ENCODE measurements around the gene PARM1.

GRCh38 chr4:75056277-75056676, 123.4 kb downstream of the PARM1 start:
- TF ChIP-seq, protein P1, sequence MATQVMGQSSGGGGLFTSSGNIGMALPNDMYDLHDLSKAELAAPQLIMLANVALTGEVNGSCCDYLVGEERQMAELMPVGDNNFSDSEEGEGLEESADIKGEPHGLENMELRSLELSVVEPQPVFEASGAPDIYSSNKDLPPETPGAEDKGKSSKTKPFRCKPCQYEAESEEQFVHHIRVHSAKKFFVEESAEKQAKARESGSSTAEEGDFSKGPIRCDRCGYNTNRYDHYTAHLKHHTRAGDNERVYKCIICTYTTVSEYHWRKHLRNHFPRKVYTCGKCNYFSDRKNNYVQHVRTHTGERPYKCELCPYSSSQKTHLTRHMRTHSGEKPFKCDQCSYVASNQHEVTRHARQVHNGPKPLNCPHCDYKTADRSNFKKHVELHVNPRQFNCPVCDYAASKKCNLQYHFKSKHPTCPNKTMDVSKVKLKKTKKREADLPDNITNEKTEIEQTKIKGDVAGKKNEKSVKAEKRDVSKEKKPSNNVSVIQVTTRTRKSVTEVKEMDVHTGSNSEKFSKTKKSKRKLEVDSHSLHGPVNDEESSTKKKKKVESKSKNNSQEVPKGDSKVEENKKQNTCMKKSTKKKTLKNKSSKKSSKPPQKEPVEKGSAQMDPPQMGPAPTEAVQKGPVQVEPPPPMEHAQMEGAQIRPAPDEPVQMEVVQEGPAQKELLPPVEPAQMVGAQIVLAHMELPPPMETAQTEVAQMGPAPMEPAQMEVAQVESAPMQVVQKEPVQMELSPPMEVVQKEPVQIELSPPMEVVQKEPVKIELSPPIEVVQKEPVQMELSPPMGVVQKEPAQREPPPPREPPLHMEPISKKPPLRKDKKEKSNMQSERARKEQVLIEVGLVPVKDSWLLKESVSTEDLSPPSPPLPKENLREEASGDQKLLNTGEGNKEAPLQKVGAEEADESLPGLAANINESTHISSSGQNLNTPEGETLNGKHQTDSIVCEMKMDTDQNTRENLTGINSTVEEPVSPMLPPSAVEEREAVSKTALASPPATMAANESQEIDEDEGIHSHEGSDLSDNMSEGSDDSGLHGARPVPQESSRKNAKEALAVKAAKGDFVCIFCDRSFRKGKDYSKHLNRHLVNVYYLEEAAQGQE (IDR thresholded peaks at IDR 0.05; ENCODE audit: insufficient replicate concordance, low read depth): no peak
- TF ChIP-seq, protein P2, sequence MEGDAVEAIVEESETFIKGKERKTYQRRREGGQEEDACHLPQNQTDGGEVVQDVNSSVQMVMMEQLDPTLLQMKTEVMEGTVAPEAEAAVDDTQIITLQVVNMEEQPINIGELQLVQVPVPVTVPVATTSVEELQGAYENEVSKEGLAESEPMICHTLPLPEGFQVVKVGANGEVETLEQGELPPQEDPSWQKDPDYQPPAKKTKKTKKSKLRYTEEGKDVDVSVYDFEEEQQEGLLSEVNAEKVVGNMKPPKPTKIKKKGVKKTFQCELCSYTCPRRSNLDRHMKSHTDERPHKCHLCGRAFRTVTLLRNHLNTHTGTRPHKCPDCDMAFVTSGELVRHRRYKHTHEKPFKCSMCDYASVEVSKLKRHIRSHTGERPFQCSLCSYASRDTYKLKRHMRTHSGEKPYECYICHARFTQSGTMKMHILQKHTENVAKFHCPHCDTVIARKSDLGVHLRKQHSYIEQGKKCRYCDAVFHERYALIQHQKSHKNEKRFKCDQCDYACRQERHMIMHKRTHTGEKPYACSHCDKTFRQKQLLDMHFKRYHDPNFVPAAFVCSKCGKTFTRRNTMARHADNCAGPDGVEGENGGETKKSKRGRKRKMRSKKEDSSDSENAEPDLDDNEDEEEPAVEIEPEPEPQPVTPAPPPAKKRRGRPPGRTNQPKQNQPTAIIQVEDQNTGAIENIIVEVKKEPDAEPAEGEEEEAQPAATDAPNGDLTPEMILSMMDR (IDR thresholded peaks at IDR 0.05; ENCODE audit: insufficient read depth, low read length): no peak
- no peak for TF ChIP-seq POLR2AphosphoS5 (IDR thresholded peaks at IDR 0.05; ENCODE audit: low read depth)
- TF ChIP-seq SPI1 (IDR thresholded peaks at IDR 0.05; ENCODE audit: borderline replicate concordance, low read depth): no peak
- no peak for TF ChIP-seq GABPA (IDR thresholded peaks at IDR 0.05; ENCODE audit: low read depth)
